HG03378 (cell line): ENCODE data around the gene DGKB.

ENCODE experiments used
- ATAC-seq: cut with Tn5 transposase; IDR thresholded peaks from one replicate; pipeline ENCODE4 v1.9.1; 2021; ENCODE audit warnings: mild to moderate bottlenecking, moderate library complexity; ENCODE audit not compliant: unreplicated experiment

DGKB gene

GRCh38 chr7:14902589-14903067 lies at the start of gene DGKB:
TSS of gene DGKB (minus strand) at chr7:14902751.
- no peak for ATAC-seq

GRCh38 chr7:14950013-14950412 lies 47.5 kb upstream of the DGKB start:
- no peak for ATAC-seq

GRCh38 chr7:14938181-14938580 lies 35.6 kb upstream of the DGKB start:
- no peak for ATAC-seq

GRCh38 chr7:14937581-14937980 lies 35.0 kb upstream of the DGKB start:
- no peak for ATAC-seq

GRCh38 chr7:14936554-14936953 lies 34.0 kb upstream of the DGKB start:
- ATAC-seq: no peak

- ATAC-seq: no peak
Measured at GRCh38 chr7:14934839-14935238, 32.3 kb upstream of the DGKB start.

- no peak for ATAC-seq
Measured at GRCh38 chr7:14931511-14932215, 29.1 kb upstream of the DGKB start.

- no peak for ATAC-seq
Measured at GRCh38 chr7:14924398-14924797, 21.8 kb upstream of the DGKB start.

GRCh38 chr7:14911077-14911476 lies 8.5 kb upstream of the DGKB start:
- ATAC-seq: no peak

- no peak for ATAC-seq
Measured at GRCh38 chr7:14908697-14909096, 6.1 kb upstream of the DGKB start.

- no peak for ATAC-seq
Measured at GRCh38 chr7:14905764-14906163, 3.2 kb upstream of the DGKB start.

- no peak for ATAC-seq
Measured at GRCh38 chr7:14900051-14900450, 2.5 kb downstream of the DGKB start.

GRCh38 chr7:14899030-14899429 lies 3.5 kb downstream of the DGKB start:
- no peak for ATAC-seq

GRCh38 chr7:14896461-14896860 lies 6.1 kb downstream of the DGKB start:
- no peak for ATAC-seq

GRCh38 chr7:14894826-14895225 lies 7.7 kb downstream of the DGKB start:
- ATAC-seq: no peak

GRCh38 chr7:14892961-14893360 lies 9.6 kb downstream of the DGKB start:
- ATAC-seq: no peak

GRCh38 chr7:14891289-14891688 lies 11.3 kb downstream of the DGKB start:
- no peak for ATAC-seq

- no peak for ATAC-seq
Measured at GRCh38 chr7:14888962-14889361, 13.6 kb downstream of the DGKB start.

GRCh38 chr7:14886533-14886932 lies 16.0 kb downstream of the DGKB start:
- ATAC-seq: no peak

- ATAC-seq: no peak
Measured at GRCh38 chr7:14875941-14876587, 26.5 kb downstream of the DGKB start.

GRCh38 chr7:14871880-14872279 lies 30.7 kb downstream of the DGKB start:
- ATAC-seq: no peak

GRCh38 chr7:14870394-14870793 lies 32.2 kb downstream of the DGKB start:
- no peak for ATAC-seq

- no peak for ATAC-seq
Measured at GRCh38 chr7:14868937-14869336, 33.6 kb downstream of the DGKB start.
